Fibroblast of the aortic adventitia (primary cell): ENCODE results near the gene TBL1X. TPM values are rescaled to one million over a fixed set of nuclear protein-coding genes. Genes with fewer than 3 reads are reported as not detected.
"Not testable (repeated sequence)": the region's sequence is repeated elsewhere in the genome, so short reads cannot be mapped to it uniquely, and the experiment has no call there.

Experiments used
- DNase-seq: peaks from one replicate; pipeline ENCODE4 v3.0.0-alpha.2; 2010; ENCODE audit warnings: low read depth
- H3K4me3 ChIP-seq: 2 replicates; pipeline ENCODE4 v1.5.1; 2011; ENCODE audit warnings: low read depth, mild to moderate bottlenecking, control low read depth, low read length, moderate library complexity
- CTCF ChIP-seq: IDR thresholded peaks from 2 replicates; pipeline ENCODE4 v1.5.1; 2011; ENCODE audit warnings: mild to moderate bottlenecking, low read length, control low read depth, inconsistent platforms; ENCODE audit not compliant: insufficient read depth
- total RNA-seq: library from RNA; depleted of rRNA; stranded (reverse); fragments of >200 nt; gene quantifications from 2 replicates; pipeline ENCODE4 v1.2.3, GENCODE V29; 2012; ENCODE audit warnings: low replicate concordance

TBL1X gene
- total RNA-seq, 1 donor, result 15.6 TPM

- TF ChIP-seq CTCF, result no peak
- no peak overlapping the region for H3K4me3 ChIP-seq
- no peak for DNase-seq
Measured at GRCh38 chrX:9467751-9468150, 2.9 kb downstream of the TBL1X start.

- DNase-seq, result no peak
- TF ChIP-seq CTCF, result no peak
- H3K4me3 ChIP-seq, result no peak overlapping the region
Measured at GRCh38 chrX:9471571-9471985, 6.7 kb downstream of the TBL1X start.

- no peak for DNase-seq
- TF ChIP-seq CTCF, result no peak
- no peak overlapping the region for H3K4me3 ChIP-seq
Measured at GRCh38 chrX:9473708-9474107, 8.8 kb downstream of the TBL1X start.

DNA sequence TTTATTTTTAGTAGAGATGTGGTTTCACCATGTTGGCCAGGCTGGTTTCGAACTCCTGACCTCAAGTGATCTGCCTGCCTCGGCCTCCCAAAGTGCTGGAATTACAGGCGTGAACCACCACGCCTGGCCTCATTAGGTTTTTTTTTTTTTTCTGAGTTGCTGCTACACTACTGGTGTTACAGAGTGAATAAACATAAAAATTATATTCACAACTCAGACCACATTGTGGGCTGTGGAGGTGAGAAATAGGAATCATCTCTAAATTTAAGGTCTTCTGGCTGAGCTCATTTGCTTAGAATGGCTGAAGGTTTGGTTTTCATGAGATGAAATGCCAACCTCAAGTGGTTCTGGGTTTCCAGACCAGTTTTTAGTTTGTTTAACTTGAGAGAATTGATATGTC is 10.6 kb downstream of the TBL1X start:
- DNase-seq, H3K4me3 ChIP-seq: not testable (repeated sequence)

DNA sequence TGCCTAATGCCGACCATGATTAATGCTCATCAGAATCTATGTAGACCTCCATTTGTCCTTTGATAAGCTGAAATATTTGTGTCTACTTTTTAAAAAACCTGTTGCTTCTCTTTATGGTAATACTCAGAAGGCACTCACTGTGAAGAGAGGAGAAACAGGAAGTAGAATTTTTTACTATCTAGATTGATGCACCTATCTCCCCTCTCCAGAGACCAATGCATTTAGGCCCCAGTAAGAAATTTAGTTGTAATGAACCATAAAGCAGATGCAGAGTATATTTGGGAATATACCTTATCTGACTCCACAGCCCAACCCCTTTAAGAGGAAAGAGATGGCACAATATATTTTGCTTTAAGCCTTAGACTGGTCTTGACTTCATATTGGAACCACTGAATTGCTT is 11.1 kb downstream of the TBL1X start:
- no peak for TF ChIP-seq CTCF

GRCh38 chrX:9476810-9477575 is 12.1 kb downstream of the TBL1X start:
- H3K4me3 ChIP-seq, result no peak overlapping the region
- no peak for TF ChIP-seq CTCF
- DNase-seq, result no peak

More for the DNA sequence above, 11.1 kb downstream of the TBL1X start:
- no peak overlapping the region for H3K4me3 ChIP-seq
- DNase-seq, result no peak

- H3K4me3 ChIP-seq, result no peak overlapping the region
- no peak for DNase-seq
- TF ChIP-seq CTCF, result no peak
Measured at GRCh38 chrX:9482408-9482807, 17.6 kb downstream of the TBL1X start.
